ENCODE data around the gene SNTN. TPM values are rescaled to one million over a fixed set of nuclear protein-coding genes. Genes with fewer than 3 reads are reported as not detected.
"Not testable (repeated sequence)": the region's sequence is repeated elsewhere in the genome, so short reads cannot be mapped to it uniquely, and the experiment has no call there.

SNTN gene
- total RNA-seq, 2 experiments from 2014 or later = not detected

DNA sequence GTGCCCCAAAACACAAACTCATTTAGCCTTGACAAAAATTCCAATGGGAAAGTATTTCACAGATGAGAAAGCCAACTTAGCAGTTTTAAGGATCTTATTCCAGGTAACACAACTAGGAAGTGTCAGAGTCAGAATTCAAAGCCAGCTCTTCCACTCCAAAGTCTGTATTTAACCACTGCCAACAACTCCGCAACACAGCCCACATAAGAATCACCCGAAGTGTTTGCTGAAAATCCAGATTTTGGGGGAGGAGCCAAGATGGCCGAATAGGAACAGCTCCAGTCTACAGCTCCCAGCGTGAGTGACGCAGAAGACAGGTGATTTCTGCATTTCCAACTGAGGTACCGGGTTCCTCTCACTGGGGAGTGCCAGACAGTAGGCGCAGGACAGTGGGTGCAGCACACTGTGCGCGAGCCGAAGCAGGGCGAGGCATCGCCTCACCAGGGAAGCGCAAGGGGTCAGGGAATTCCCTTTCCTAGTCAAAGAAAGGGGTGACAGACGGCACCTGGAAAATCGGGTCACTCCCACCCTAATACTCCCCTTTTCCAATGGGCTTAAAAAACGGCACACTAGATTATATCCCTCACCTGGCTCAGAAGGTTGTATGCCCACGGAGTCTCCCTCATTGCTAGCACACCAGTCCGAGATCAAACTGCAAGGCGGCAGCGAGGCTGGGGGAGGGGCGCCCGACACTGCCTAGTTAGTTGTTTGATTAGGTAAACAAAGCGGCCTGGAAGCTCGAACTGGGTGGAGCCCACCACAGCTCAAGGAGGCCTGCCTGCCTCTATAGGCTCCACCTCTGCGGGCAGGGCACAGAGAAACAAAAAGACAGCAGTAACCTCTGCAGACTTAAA, 7.3 kb upstream of the SNTN start:
- H3K9me3 Mint-ChIP-seq, CTCF ChIA-PET: not testable (repeated sequence)

DNA sequence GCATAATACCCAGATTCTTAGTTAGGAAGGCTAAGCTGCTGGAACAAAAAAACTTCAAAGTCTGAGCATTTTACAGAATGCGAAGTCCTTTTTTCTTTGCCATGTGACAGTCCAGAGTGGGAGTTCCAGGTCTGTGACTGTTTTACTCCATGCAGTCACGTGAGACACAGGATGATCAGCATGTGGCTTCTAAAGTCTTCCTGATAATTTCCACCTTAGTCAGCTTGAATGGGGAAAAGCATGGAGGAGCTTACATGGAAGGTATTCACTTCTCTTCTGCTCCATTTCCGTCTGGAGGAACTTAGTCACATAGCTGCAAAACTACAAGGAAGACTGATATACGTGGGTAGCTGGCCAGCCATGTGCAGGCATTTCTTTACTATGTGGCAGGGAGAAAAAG, 1.7 kb downstream of the SNTN start:
- Mint-ChIP-seq H3K36me3 (no peaks in the 10 kb centered on the region), H3K9me3 (no peaks in the 10 kb centered on the region), H3K4me3 (no peak overlapping the region), H3K4me1 (ENCODE audit: low read depth) (no peaks in the 10 kb centered on the region), H3K27ac (no peak overlapping the region), H3K27me3 (peaks cover 3% of the 10 kb centered on the region)
- ChIA-PET CTCF (no interaction called here), POLR2A (no interaction called here)
- intact Hi-C loops (cut with micrococcal nuclease) = no loop called here
- no peak for DNase-seq

More for the DNA sequence above, 7.3 kb upstream of the SNTN start:
- DNase-seq; H3K27ac Mint-ChIP-seq; H3K4me1 Mint-ChIP-seq (ENCODE audit: low read depth); H3K27me3 Mint-ChIP-seq; POLR2A ChIA-PET; intact Hi-C loops (cut with micrococcal nuclease); H3K36me3 Mint-ChIP-seq; H3K4me3 Mint-ChIP-seq: not testable (repeated sequence)

GRCh38 chr3:63654931-63655330, 2.5 kb downstream of the SNTN start:
- Mint-ChIP-seq H3K4me3 (no peak overlapping the region), H3K36me3 (no peaks in the 10 kb centered on the region), H3K4me1 (ENCODE audit: low read depth) (no peaks in the 10 kb centered on the region), H3K27ac (no peak overlapping the region), H3K9me3 (no peaks in the 10 kb centered on the region), H3K27me3 (peaks cover 3% of the 10 kb centered on the region)
- intact Hi-C loops (cut with micrococcal nuclease) = no loop called here
- ChIA-PET POLR2A (no interaction called here), CTCF (no interaction called here)
- DNase-seq = no peak

GRCh38 chr3:63655519-63655918, 3.0 kb downstream of the SNTN start:
- H3K4me1 Mint-ChIP-seq (ENCODE audit: low read depth) = no peaks in the 10 kb centered on the region
- no peaks in the 10 kb centered on the region for H3K9me3 Mint-ChIP-seq
- peaks cover 3% of the 10 kb centered on the region for H3K27me3 Mint-ChIP-seq
- no peak for DNase-seq
- H3K27ac Mint-ChIP-seq = no peak overlapping the region
- no peaks in the 10 kb centered on the region for H3K36me3 Mint-ChIP-seq
- no peak overlapping the region for H3K4me3 Mint-ChIP-seq
- intact Hi-C loops (cut with micrococcal nuclease) = no loop called here
- ChIA-PET POLR2A (no interaction called here), CTCF (no interaction called here)

DNA sequence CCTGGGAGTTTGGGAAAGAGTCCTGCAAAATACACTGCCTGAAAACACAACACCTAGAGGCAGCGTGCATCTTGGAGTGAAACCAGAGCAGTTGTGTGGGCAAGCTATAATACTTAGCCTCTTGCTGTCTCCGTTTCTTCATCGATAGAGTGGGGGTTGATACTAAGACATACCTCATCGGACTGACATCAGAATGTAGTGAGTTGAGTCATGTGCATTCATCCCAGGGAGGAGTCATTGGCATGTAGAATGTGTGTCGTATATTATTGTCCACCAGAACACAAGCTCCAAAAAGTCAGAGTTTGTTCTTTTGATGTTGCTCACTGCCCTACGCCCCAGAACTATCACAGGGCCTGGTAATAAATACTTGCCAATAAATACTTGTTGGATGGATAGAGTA, 4.3 kb downstream of the SNTN start:
- DNase-seq = no peak
- H3K27me3 Mint-ChIP-seq = peaks cover 3% of the 10 kb centered on the region
- no peaks in the 10 kb centered on the region for H3K36me3 Mint-ChIP-seq
- CTCF ChIA-PET = no interaction called here
- H3K4me3 Mint-ChIP-seq = no peak overlapping the region
- H3K4me1 Mint-ChIP-seq (ENCODE audit: low read depth) = no peaks in the 10 kb centered on the region
- POLR2A ChIA-PET = no interaction called here
- no peak overlapping the region for H3K27ac Mint-ChIP-seq
- intact Hi-C loops (cut with micrococcal nuclease) = no loop called here
- H3K9me3 Mint-ChIP-seq = no peaks in the 10 kb centered on the region

- ChIA-PET POLR2A (no interaction called here), CTCF (interaction anchor here (1.0 kb wide), 1 partner anchor 157 kb away, joined by 3 read pairs; the partner anchor contains the start of gene C3orf49)
- intact Hi-C loops (cut with micrococcal nuclease) = no loop called here
- Mint-ChIP-seq H3K4me3 (no peak overlapping the region), H3K4me1 (ENCODE audit: low read depth) (no peaks in the 10 kb centered on the region), H3K36me3 (no peaks in the 10 kb centered on the region), H3K27ac (no peak overlapping the region), H3K27me3 (peaks cover 3% of the 10 kb centered on the region), H3K9me3 (no peaks in the 10 kb centered on the region)
- DNase-seq = no peak
Observed at GRCh38 chr3:63661242-63661641, 8.8 kb downstream of the SNTN start.

- H3K4me3 Mint-ChIP-seq = no peak overlapping the region
- H3K36me3 Mint-ChIP-seq = no peaks in the 10 kb centered on the region
- DNase-seq = no peak
- H3K4me1 Mint-ChIP-seq (ENCODE audit: low read depth) = no peaks in the 10 kb centered on the region
- intact Hi-C loops (cut with micrococcal nuclease) = no loop called here
- H3K27ac Mint-ChIP-seq = no peak overlapping the region
- H3K27me3 Mint-ChIP-seq = peaks cover 3% of the 10 kb centered on the region
- CTCF ChIA-PET = interaction anchor here (1.0 kb wide), 1 partner anchor 157 kb away, joined by 3 read pairs; the partner anchor contains the start of gene C3orf49
- H3K9me3 Mint-ChIP-seq = no peaks in the 10 kb centered on the region
- POLR2A ChIA-PET = no interaction called here
Observed at GRCh38 chr3:63662011-63662410, 9.5 kb downstream of the SNTN start.

DNA sequence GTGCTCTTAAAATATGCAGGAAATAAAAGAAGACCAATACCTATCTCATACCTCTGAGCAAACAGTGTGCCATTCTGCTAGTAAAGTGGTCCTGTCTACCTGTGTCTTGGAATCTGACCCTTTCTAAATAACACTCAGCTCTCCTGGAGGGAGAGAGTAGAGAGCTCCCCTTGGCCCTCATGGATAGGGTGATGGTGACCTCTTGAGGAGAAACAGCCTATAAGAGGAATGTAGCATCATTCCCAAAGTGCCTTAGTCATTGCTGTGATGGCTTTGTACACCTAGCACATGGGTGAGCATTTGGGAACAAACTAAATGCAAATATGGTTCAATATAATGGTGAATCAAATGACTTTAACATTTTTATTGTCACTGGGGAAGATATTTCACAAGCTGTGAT, 10.0 kb downstream of the SNTN start:
- intact Hi-C loops (cut with micrococcal nuclease) = no loop called here
- Mint-ChIP-seq H3K27ac (no peak overlapping the region), H3K36me3 (no peaks in the 10 kb centered on the region), H3K4me1 (ENCODE audit: low read depth) (no peaks in the 10 kb centered on the region), H3K4me3 (no peak overlapping the region), H3K9me3 (no peaks in the 10 kb centered on the region), H3K27me3 (peaks cover 3% of the 10 kb centered on the region)
- ChIA-PET CTCF (no interaction called here), POLR2A (no interaction called here)
- DNase-seq = no peak

GRCh38 chr3:63670544-63670943, 18.1 kb downstream of the SNTN start:
- CTCF ChIA-PET = no interaction called here
- H3K4me1 Mint-ChIP-seq (ENCODE audit: low read depth) = no peaks in the 10 kb centered on the region
- H3K9me3 Mint-ChIP-seq = no peaks in the 10 kb centered on the region
- no peak overlapping the region for H3K4me3 Mint-ChIP-seq
- H3K27me3 Mint-ChIP-seq = peaks cover 3% of the 10 kb centered on the region
- POLR2A ChIA-PET = no interaction called here
- no peak for DNase-seq
- no peaks in the 10 kb centered on the region for H3K36me3 Mint-ChIP-seq
- no peak overlapping the region for H3K27ac Mint-ChIP-seq
- intact Hi-C loops (cut with micrococcal nuclease) = no loop called here

GRCh38 chr3:63673111-63673510, 20.6 kb downstream of the SNTN start:
- DNase-seq = no peak
- Mint-ChIP-seq H3K4me3 (no peak overlapping the region), H3K27me3 (peaks cover 3% of the 10 kb centered on the region), H3K4me1 (ENCODE audit: low read depth) (no peaks in the 10 kb centered on the region), H3K9me3 (no peaks in the 10 kb centered on the region), H3K36me3 (no peaks in the 10 kb centered on the region), H3K27ac (no peak overlapping the region)
- ChIA-PET POLR2A (no interaction called here), CTCF (no interaction called here)
- intact Hi-C loops (cut with micrococcal nuclease) = no loop called here

GRCh38 chr3:63674586-63674985, 22.1 kb downstream of the SNTN start:
- POLR2A ChIA-PET = no interaction called here
- Mint-ChIP-seq H3K4me3 (no peak overlapping the region), H3K9me3 (no peaks in the 10 kb centered on the region), H3K27ac (no peak overlapping the region), H3K36me3 (no peaks in the 10 kb centered on the region), H3K4me1 (ENCODE audit: low read depth) (no peaks in the 10 kb centered on the region), H3K27me3 (peaks cover 3% of the 10 kb centered on the region)
- DNase-seq = no peak
- CTCF ChIA-PET = no interaction called here
- intact Hi-C loops (cut with micrococcal nuclease) = no loop called here

DNA sequence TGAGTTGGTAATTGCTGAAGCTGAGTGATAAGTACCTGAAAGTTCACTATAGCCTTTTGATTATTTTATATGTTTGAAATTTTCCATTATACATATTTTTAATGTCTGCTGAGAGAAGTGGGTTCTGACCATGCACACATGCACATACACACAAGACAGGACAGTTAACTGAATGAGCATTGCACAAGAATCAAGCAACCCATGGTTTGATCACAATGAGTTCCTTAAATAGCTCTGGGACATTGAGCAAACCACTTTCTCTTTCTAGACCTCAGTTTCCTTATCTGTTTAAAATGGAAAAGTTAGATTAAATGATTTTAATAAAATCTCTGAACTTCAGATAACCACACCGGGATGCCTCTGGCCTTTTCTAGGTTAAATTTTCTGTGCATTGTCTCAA, 26.7 kb downstream of the SNTN start:
- no peak overlapping the region for H3K27ac Mint-ChIP-seq
- intact Hi-C loops (cut with micrococcal nuclease) = no loop called here

GRCh38 chr3:63684081-63684480, 31.6 kb downstream of the SNTN start:
- Mint-ChIP-seq H3K27me3 (peaks cover 5% of the 10 kb centered on the region), H3K36me3 (no peaks in the 10 kb centered on the region), H3K4me3 (no peak overlapping the region), H3K9me3 (no peaks in the 10 kb centered on the region), H3K27ac (no peak overlapping the region), H3K4me1 (ENCODE audit: low read depth) (no peaks in the 10 kb centered on the region)
- ChIA-PET CTCF (no interaction called here), POLR2A (no interaction called here)
- no peak for DNase-seq
- intact Hi-C loops (cut with micrococcal nuclease) = no loop called here

More for the DNA sequence above, 26.7 kb downstream of the SNTN start:
- Mint-ChIP-seq H3K9me3 (no peaks in the 10 kb centered on the region), H3K36me3 (no peaks in the 10 kb centered on the region), H3K4me1 (ENCODE audit: low read depth) (no peaks in the 10 kb centered on the region), H3K4me3 (no peak overlapping the region), H3K27me3 (no peaks in the 10 kb centered on the region)
- DNase-seq = no peak
- CTCF ChIA-PET = no interaction called here
- POLR2A ChIA-PET = no interaction called here
